HCT116 (cell line): ENCODE measurements around the gene KRT5. TPM values are rescaled to one million over a fixed set of nuclear protein-coding genes. Genes with fewer than 3 reads are reported as not detected.

ENCODE experiments used
- ATAC-seq: fragments of 200-7000 bp; cut with Tn5 transposase; 2 replicates; pipeline ENCODE4 v1.9.1; 2020; ENCODE audit warnings: mild to moderate bottlenecking, moderate library complexity
- BruUV-seq: library from RNA; stranded (reverse); fragments of 400-500 nt; replicated peaks from 2 replicates; lab custom pipeline; 2021; lab: Mats Ljungman, UMichigan
- CTCF ChIA-PET: fragments of 300-600 bp; sonication (Branson Sonifier 250); formaldehyde crosslinking; loops from one replicate; lab custom pipeline; 2021; ENCODE audit warnings: antibody characterized with exemption; lab: Charles Lee
- POLR2A ChIA-PET: fragments of 300-600, 350-600 bp; sonication (Branson Sonifier 250); formaldehyde crosslinking; loops from one replicate; lab custom pipeline; 2021; ENCODE audit warnings: antibody characterized with exemption; lab: Charles Lee
- RAD21 ChIA-PET, 2 experiments: fragments of 300-600 bp; sonication (Branson Sonifier 250); formaldehyde crosslinking; loops; one replicate each; lab custom pipeline; 2023; ENCODE audit warnings: low total read pairs in 2 of 2; ENCODE audit not compliant: uncharacterized antibody in 2 of 2, unreplicated experiment in 2 of 2, low non-redundant PET in 1 of 2; lab: Charles Lee
- DNase-seq: peaks from one replicate; pipeline ENCODE4 v3.0.0-alpha.2; 2010; ENCODE audit warnings: low read depth, low spot score
- H2AFZ ChIP-seq: fragments of 200-600 bp; shearing (Covaris generic), sonication (generic); 2 replicates; pipeline ENCODE4 v1.6.1; 2017; ENCODE audit warnings: low read depth, mixed run types, mixed read lengths, antibody characterized with exemption, low read length; ENCODE audit not compliant: poor library complexity, severe bottlenecking
- H3K27ac ChIP-seq: 2 replicates; pipeline ENCODE4 v1.5.1; 2012; ENCODE audit warnings: low read depth, low read length
- H3K27me3 ChIP-seq: fragments of 200-600 bp; sonication (generic); 2 replicates; pipeline ENCODE4 v1.6.1; 2016; ENCODE audit warnings: mixed run types, low read length, mixed read lengths; ENCODE audit not compliant: insufficient read depth
- H3K36me3 ChIP-seq, 2 experiments: fragments of 200-500 bp in 1 of 2; fragments of 200-600 bp in 1 of 2; sonication (Bioruptor generic) in 1 of 2; sonication (generic) in 1 of 2; 2 replicates each; pipeline versions ENCODE4 v1.5.1 to v1.6.1; 2014 to 2016; ENCODE audit warnings: low read length in 2 of 2, inconsistent platforms in 1 of 2, mixed read lengths in 1 of 2, mixed run types in 1 of 2; ENCODE audit not compliant: insufficient read depth in 2 of 2, control insufficient read depth in 1 of 2
- H3K4me1 ChIP-seq, 2 experiments: fragments of 200-600 bp in 1 of 2; sonication (generic) in 1 of 2; 2 replicates each; pipeline versions ENCODE4 v1.5.1 to v1.6.1; 2012 to 2017; ENCODE audit warnings: low read length in 2 of 2, inconsistent platforms in 1 of 2, mild to moderate bottlenecking in 1 of 2, mixed read lengths in 1 of 2, mixed run types in 1 of 2, moderate library complexity in 1 of 2; ENCODE audit not compliant: insufficient read depth in 2 of 2, control insufficient read depth in 1 of 2
- H3K4me2 ChIP-seq: fragments of 200-600 bp; sonication (generic); 2 replicates; pipeline ENCODE4 v1.6.1; 2017; ENCODE audit warnings: mixed run types, low read length, mixed read lengths
- H3K4me3 ChIP-seq, 2 experiments: fragments of 200-600 bp in 1 of 2; sonication (generic) in 1 of 2; replicated peaks in 1 of 2; 2 replicates each; pipeline ENCODE4 v1.5.1; 2011 to 2016; ENCODE audit warnings: low read length in 2 of 2, control low read depth in 1 of 2, low read depth in 1 of 2, mild to moderate bottlenecking in 1 of 2, mixed read lengths in 1 of 2, mixed run types in 1 of 2
- H3K79me2 ChIP-seq: fragments of 200-600 bp; sonication (generic); 2 replicates; pipeline ENCODE4 v1.6.1; 2017; ENCODE audit warnings: mild to moderate bottlenecking, mixed run types, low read length, moderate library complexity, mixed read lengths; ENCODE audit not compliant: insufficient read depth
- H3K9ac ChIP-seq: fragments of 200-600 bp; sonication (generic); 2 replicates; pipeline ENCODE4 v1.6.1; 2016; ENCODE audit warnings: low read length, mixed read lengths
- H3K9me2 ChIP-seq: fragments of 200-600 bp; sonication (generic), shearing (Covaris generic); 2 replicates; pipeline ENCODE4 v1.6.1; 2017; ENCODE audit warnings: mixed run types, mild to moderate bottlenecking, moderate library complexity; ENCODE audit not compliant: insufficient read depth
- H3K9me3 ChIP-seq, 2 experiments: fragments of 200-500 bp in 1 of 2; fragments of 200-600 bp in 1 of 2; sonication (Bioruptor generic) in 1 of 2; sonication (generic) in 1 of 2; 2 replicates each; pipeline ENCODE4 v1.6.1; 2014 to 2017; ENCODE audit warnings: low read length in 2 of 2, mixed read lengths in 2 of 2, inconsistent platforms in 1 of 2, low read depth in 1 of 2, mild to moderate bottlenecking in 1 of 2, mixed run types in 1 of 2, moderate library complexity in 1 of 2; ENCODE audit not compliant: control insufficient read depth in 1 of 2, insufficient read depth in 1 of 2
- H4K20me1 ChIP-seq: fragments of 200-600 bp; sonication (generic), shearing (Covaris generic); 2 replicates; pipeline ENCODE4 v1.6.1; 2017; ENCODE audit warnings: mixed run types, mild to moderate bottlenecking, moderate library complexity; ENCODE audit not compliant: insufficient read depth
- CBX3 ChIP-seq: IDR thresholded peaks from 2 replicates; pipeline ENCODE4 v1.6.1; 2012; ENCODE audit warnings: low read depth
- EZH2 ChIP-seq: fragments of 200-600 bp; sonication (generic); IDR thresholded peaks from 2 replicates; pipeline ENCODE4 v1.6.1; 2017; ENCODE audit warnings: antibody characterized with exemption, mixed run types
- FOSL1 ChIP-seq: IDR thresholded peaks from 2 replicates; pipeline ENCODE4 v1.6.1; 2012; ENCODE audit warnings: low read depth
- SP1 ChIP-seq: IDR thresholded peaks from 2 replicates; pipeline ENCODE4 v1.6.1; 2012; ENCODE audit warnings: low read depth
- YY1 ChIP-seq: IDR thresholded peaks from 2 replicates; pipeline ENCODE4 v1.6.1; 2011; ENCODE audit warnings: low read length, low read depth, moderate library complexity, mild to moderate bottlenecking; ENCODE audit not compliant: insufficient replicate concordance; ENCODE audit errors: extremely low read depth
- ZFX ChIP-seq: fragments of 450-650 bp; IDR thresholded peaks from 2 replicates; pipeline ENCODE4 v1.6.1; 2017
- intact Hi-C: fragments of 100-400 bp; cut with micrococcal nuclease; formaldehyde crosslinking; loops from 2 replicates; pipeline ENCODE4 v1.10.0; 2022
- total RNA-seq: library from RNA; stranded (reverse); gene quantifications from one replicate; pipeline ENCODE4 v1.2.1, GENCODE V29; 2021; ENCODE audit not compliant: unreplicated experiment
- TF ChIP-seq, protein P1 (sequence below): IDR thresholded peaks from 2 replicates; pipeline ENCODE4 v1.6.1; 2011; ENCODE audit warnings: mild to moderate bottlenecking, low read length, moderate library complexity; ENCODE audit not compliant: insufficient replicate concordance; ENCODE audit errors: extremely low read depth
- TF ChIP-seq, protein P2 (sequence below): IDR thresholded peaks from 2 replicates; pipeline ENCODE4 v1.6.1; 2012; ENCODE audit warnings: low read depth
- TF ChIP-seq, protein P3 (sequence below): IDR thresholded peaks from 2 replicates; pipeline ENCODE4 v1.6.1; 2012

The KRT5 gene
- total RNA-seq, 1 experiment from 2014 or later, result 0.44 TPM

DNA sequence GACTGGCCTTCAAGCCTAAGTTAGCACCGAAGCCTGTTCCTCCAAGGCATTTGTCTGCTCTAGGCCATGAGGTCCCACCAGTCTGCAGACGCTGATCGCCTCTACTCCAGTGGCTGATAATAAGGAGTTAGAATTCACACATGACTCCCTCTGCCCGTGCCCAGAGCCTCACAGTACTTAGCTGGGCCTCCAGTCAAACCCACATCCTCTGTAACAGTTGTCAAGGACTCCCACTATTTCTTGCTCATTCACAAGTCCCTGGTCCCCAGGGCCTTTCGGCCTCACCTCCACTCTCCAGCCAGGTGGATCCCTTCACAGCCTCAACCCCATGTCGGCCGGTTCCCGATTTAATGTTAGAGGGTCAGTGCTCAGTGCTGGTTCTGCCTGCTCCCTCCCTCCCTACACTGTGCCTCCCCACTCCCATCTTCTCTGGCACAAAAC, 6.3 kb upstream of the KRT5 start:
- intact Hi-C loops, result no loop called here
- BruUV-seq, result no TSS peak
- no peaks in the 10 kb centered on the region for H3K9me2 ChIP-seq
- H3K4me2 ChIP-seq, result no peak overlapping the region
- no peaks in the 10 kb centered on the region for H4K20me1 ChIP-seq
- DNase-seq, result no peak
- peaks cover 24 to 45% of the 10 kb centered on the region in 2 experiments for H3K4me1 ChIP-seq
- H3K27ac ChIP-seq, result no peak overlapping the region
- no peak overlapping the region for H3K9ac ChIP-seq
- RAD21 ChIA-PET, result no interaction called here
- H3K36me3 ChIP-seq, result no peaks in the 10 kb centered on the region
- no peaks in the 10 kb centered on the region for H3K79me2 ChIP-seq
- H2AFZ ChIP-seq, result no peak overlapping the region
- CTCF ChIA-PET, result no interaction called here
- no peak overlapping the region for H3K4me3 ChIP-seq
- TF ChIP-seq, protein P1, sequence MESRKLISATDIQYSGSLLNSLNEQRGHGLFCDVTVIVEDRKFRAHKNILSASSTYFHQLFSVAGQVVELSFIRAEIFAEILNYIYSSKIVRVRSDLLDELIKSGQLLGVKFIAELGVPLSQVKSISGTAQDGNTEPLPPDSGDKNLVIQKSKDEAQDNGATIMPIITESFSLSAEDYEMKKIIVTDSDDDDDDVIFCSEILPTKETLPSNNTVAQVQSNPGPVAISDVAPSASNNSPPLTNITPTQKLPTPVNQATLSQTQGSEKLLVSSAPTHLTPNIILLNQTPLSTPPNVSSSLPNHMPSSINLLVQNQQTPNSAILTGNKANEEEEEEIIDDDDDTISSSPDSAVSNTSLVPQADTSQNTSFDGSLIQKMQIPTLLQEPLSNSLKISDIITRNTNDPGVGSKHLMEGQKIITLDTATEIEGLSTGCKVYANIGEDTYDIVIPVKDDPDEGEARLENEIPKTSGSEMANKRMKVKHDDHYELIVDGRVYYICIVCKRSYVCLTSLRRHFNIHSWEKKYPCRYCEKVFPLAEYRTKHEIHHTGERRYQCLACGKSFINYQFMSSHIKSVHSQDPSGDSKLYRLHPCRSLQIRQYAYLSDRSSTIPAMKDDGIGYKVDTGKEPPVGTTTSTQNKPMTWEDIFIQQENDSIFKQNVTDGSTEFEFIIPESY, result no peak
- no peak for ATAC-seq
- H3K9me3 ChIP-seq, result no peaks in the 10 kb centered on the region
- H3K27me3 ChIP-seq, result no peaks in the 10 kb centered on the region
- POLR2A ChIA-PET, result no interaction called here

DNA sequence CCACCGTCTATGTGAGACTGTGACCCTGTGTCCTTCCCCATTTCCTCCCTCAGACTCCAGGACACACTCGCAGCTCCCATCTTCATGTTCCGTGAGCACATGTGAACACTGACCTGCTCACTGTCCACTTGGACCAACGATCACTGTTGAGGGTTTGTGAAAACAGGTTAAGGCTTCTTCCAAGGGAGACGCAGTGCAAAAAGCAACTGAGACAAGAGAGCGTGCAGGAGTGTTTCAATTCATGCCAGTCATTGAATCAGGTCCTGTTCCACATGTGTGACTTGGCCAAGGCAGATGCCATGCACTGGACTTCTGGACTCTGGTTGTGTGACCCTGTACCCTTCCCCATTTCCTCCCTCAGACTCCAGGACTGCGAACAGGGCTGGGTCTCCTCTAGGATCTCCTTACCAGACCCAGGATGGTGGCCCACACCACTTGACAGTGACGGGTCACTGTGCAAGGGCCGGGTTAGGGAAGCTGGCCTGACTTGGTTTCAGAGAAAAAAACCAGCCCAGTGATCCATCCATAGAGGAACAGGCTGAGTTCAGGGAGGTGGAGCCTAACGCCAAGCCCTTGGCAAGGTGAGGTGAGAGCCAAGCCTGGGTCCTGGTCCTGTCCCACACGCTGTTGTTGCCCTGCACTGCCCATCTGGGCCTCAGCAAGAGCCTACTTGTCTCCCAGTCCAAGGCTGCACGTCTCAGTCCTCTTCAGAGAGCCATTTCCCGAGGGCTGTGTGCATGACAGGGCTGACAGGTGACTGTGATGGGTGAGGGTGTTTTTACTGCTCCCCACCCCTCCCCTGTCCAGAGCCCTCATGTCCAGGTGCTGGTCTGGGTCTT, 5.7 kb upstream of the KRT5 start:
- no peaks in the 10 kb centered on the region for H3K36me3 ChIP-seq
- CTCF ChIA-PET, result no interaction called here
- no peaks in the 10 kb centered on the region for H4K20me1 ChIP-seq
- H2AFZ ChIP-seq, result no peak overlapping the region
- no TSS peak for BruUV-seq
- POLR2A ChIA-PET, result no interaction called here
- no peak overlapping the region for H3K27ac ChIP-seq
- H3K9ac ChIP-seq, result no peak overlapping the region
- no peak for DNase-seq
- H3K9me3 ChIP-seq, result no peaks in the 10 kb centered on the region
- RAD21 ChIA-PET, result no interaction called here
- intact Hi-C loops, result no loop called here
- no peaks in the 10 kb centered on the region for H3K79me2 ChIP-seq
- peaks cover 30 to 51% of the 10 kb centered on the region in 2 experiments for H3K4me1 ChIP-seq
- no peak for ATAC-seq
- no peaks in the 10 kb centered on the region for H3K27me3 ChIP-seq
- no peak overlapping the region for H3K4me3 ChIP-seq
- H3K9me2 ChIP-seq, result no peaks in the 10 kb centered on the region
- H3K4me2 ChIP-seq, result no peak overlapping the region; the same call in 1 of the 2 replicates
- TF ChIP-seq, protein P1, result no peak
- TF ChIP-seq CBX3 (no peak), YY1 (no peak), FOSL1 (no peak), EZH2 (no peak), ZFX (no peak), SP1 (no peak)
- TF ChIP-seq, protein P2, sequence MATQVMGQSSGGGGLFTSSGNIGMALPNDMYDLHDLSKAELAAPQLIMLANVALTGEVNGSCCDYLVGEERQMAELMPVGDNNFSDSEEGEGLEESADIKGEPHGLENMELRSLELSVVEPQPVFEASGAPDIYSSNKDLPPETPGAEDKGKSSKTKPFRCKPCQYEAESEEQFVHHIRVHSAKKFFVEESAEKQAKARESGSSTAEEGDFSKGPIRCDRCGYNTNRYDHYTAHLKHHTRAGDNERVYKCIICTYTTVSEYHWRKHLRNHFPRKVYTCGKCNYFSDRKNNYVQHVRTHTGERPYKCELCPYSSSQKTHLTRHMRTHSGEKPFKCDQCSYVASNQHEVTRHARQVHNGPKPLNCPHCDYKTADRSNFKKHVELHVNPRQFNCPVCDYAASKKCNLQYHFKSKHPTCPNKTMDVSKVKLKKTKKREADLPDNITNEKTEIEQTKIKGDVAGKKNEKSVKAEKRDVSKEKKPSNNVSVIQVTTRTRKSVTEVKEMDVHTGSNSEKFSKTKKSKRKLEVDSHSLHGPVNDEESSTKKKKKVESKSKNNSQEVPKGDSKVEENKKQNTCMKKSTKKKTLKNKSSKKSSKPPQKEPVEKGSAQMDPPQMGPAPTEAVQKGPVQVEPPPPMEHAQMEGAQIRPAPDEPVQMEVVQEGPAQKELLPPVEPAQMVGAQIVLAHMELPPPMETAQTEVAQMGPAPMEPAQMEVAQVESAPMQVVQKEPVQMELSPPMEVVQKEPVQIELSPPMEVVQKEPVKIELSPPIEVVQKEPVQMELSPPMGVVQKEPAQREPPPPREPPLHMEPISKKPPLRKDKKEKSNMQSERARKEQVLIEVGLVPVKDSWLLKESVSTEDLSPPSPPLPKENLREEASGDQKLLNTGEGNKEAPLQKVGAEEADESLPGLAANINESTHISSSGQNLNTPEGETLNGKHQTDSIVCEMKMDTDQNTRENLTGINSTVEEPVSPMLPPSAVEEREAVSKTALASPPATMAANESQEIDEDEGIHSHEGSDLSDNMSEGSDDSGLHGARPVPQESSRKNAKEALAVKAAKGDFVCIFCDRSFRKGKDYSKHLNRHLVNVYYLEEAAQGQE, result no peak
- TF ChIP-seq, protein P3, sequence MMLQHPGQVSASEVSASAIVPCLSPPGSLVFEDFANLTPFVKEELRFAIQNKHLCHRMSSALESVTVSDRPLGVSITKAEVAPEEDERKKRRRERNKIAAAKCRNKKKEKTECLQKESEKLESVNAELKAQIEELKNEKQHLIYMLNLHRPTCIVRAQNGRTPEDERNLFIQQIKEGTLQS, result no peak
